NCI-H1092 (cell line): ENCODE results near the gene SMYD4.
A peak's percentile ranks its signal among the peaks of the same experiment; 100 is the strongest.
"Not testable (repeated sequence)": the region's sequence is repeated elsewhere in the genome, so short reads cannot be mapped to it uniquely, and the experiment has no call there.

Experiments used
- DNase-seq: peaks from one replicate; lab custom pipeline; 2025; lab: John Stamatoyannopoulos, UW

SMYD4 gene, protein sequence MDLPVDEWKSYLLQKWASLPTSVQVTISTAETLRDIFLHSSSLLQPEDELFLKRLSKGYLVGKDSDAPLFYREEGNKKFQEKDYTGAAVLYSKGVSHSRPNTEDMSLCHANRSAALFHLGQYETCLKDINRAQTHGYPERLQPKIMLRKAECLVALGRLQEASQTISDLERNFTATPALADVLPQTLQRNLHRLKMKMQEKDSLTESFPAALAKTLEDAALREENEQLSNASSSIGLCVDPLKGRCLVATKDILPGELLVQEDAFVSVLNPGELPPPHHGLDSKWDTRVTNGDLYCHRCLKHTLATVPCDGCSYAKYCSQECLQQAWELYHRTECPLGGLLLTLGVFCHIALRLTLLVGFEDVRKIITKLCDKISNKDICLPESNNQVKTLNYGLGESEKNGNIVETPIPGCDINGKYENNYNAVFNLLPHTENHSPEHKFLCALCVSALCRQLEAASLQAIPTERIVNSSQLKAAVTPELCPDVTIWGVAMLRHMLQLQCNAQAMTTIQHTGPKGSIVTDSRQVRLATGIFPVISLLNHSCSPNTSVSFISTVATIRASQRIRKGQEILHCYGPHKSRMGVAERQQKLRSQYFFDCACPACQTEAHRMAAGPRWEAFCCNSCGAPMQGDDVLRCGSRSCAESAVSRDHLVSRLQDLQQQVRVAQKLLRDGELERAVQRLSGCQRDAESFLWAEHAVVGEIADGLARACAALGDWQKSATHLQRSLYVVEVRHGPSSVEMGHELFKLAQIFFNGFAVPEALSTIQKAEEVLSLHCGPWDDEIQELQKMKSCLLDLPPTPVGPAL

GRCh38 chr17:1829592-1830257 lies at the start of gene SMYD4, which contains the start of gene RPA1:
Gene SMYD4, minus strand, starts transcription at chr17:1829902. Its CDS starts 1,908 bp downstream, at chr17:1827994.
Gene RPA1, plus strand, starts transcription at chr17:1830005. Its CDS starts 89 bp downstream, at chr17:1830094.
- DNase-seq, result peak; percentile 51

- DNase-seq, result no peak
These were observed 48.9 kb upstream of the SMYD4 start for GRCh38 chr17:1878419-1879121.

GRCh38 chr17:1875597-1875996 lies 45.9 kb upstream of the SMYD4 start:
- no peak for DNase-seq

DNA sequence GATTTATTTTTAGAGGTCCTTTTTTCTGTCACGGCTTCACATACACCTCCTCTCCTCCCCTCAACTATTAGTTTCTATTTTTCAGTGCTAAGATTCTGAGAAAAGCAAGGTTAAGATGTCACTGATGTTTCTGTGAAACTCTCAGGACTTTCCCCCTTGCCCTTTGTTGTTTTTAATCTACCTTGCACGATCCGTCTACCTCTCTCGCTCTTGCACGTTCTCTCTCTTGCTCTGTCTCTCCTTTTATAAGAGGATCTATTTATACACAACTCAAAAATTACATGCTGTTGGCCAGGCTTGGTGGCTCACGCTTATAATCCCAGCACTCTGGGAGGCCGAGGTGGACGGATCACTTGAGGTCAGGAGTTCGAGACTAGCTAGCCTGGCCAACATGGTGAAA lies 43.7 kb upstream of the SMYD4 start:
- DNase-seq, result no peak

DNA sequence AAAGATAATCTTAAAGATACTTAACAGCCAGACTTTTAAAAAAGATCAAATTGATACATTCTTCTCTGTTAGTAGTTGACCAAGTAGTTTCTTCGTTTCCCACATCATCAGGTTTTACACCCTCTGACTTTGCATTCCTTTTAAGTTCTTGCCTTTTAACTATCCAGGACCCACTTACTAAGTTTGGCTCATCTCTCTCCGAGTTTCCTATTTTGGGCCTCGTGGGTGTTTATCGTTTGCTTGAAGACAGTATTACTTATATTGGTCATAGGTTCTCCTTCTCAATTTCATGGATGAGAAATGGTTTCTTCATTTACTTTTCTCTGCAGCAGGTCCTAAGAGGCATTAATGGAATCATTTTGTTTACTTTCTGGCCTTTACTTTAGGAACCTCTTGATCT lies 43.3 kb upstream of the SMYD4 start:
- no peak for DNase-seq

GRCh38 chr17:1872254-1872653 lies 42.6 kb upstream of the SMYD4 start:
- no peak for DNase-seq

DNA sequence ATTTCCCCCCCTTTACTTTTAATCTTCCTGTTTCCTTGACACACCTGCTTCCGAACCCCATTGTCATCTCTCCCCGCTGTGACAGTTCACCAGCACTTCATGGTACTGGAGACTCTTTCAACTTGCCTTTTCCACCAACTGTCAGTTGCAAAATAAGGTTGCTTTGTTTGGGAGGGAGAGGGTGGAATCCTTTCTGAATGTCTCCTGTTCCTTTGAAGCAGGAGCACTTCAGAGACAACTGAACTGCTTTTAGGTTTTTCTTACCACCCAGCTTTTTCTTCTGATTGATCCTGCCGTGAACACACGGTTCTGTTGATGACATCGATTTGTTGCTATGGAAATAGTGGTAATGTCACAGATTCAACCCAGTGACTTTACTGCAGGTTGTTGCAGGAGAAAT lies 42.1 kb upstream of the SMYD4 start:
- DNase-seq, result no peak

- DNase-seq, result no peak
These were observed 40.9 kb upstream of the SMYD4 start for GRCh38 chr17:1870592-1870991.

DNA sequence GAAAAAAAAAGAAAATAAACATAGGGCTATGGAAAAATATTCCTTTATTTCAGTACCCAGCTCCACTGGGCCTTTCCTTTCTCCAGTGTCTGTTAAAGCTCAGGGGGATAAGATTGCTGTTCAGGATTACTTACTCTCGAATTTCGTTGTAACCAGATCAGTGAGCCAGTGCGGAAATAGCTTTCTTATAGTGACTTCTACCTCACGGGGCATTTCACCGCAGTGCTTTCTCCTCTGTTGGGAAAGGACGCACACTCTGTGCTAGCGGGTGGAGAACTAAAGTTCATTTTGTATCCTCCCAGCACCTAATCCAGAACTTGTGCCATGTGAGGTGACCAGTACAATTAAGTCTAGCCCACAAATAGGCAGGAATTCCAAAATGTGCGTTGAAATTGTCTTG lies 38.4 kb upstream of the SMYD4 start:
- no peak for DNase-seq

GRCh38 chr17:1867307-1867706 lies 37.6 kb upstream of the SMYD4 start:
- DNase-seq, result no peak

DNA sequence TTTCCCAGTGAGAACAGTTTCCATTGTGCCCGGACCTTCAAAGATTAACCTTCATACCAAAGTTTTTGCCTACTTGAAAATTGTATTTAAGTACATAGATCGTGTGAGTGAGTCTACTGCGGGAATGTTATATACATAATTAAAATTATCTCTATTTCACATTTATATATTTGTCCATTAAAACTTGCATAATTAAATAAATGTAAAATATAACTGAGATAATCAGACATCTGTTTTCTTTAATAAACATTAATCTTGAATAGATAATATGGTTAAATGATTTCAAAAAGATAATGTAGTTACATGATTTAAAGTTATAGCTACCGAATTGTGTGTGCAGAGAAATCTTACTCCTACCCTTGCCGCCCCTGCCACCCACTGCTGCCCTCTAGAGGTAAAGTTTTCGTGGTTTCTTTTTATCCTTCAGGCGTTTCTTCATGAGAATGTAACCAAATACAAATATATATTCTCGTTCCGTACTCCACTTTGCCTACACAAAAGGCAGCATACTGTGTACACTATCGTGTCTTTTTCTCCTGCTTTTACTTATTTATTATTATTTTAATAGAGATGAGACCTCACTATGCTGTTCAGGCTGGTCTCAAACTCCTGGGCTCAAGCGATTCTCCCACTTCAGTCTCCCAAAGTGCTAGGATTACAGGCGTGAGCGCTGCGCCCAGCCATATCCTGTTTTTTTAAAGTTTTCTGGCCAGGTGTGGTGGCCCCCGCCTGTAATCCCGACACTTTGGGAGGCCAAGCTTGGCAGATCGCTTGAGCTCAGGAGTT lies 35.7 kb upstream of the SMYD4 start:
- no peak for DNase-seq

DNA sequence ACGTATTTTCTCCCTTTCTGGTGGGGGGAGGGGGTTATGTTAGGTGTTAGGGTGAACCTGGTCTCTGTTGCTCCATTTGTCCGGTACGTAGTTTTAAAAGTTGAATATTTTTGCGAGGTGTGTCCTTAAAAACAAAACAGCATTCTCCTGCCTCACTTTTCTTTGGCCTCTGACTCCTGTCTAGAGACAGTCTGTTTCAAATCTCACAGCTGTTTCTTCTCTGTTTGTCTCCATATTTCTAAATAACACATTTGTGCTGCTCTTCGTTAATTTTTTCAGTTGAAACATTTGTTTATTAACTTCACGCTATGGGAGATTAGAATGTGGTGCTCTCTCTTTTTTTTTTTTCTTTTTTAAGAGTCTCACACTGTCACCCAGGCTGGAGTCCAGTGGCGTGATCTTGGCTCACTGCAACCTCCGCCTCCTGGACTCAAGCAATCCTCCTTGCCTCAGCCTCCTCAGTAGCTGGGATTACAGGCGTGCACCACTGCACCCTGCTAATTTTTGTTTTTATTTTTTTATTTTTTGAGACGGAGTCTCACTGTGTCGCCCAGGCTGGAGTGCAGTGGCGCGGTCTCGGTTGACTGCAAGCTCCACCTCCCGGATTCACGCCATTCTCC lies 31.8 kb upstream of the SMYD4 start:
- DNase-seq, result no peak

DNA sequence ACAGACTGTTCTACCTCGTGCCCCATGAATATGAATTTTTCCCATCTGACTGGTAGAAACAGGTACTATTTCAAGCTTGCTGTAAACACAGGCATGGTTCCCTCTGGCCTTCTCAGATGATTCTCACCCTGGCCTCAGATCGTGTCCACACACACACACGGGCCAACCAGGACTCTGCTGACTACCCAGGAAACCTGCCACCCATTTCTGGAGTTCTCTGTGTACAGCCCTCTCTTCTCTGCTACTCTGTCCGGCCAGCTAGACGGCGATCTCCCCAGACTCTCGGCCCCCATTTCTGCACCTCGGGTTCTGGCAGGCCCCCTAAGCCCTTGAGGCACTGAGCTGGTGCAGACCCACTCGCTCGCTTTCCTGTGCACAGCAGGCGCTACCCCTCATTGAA lies 31.3 kb upstream of the SMYD4 start:
- no peak for DNase-seq

DNA sequence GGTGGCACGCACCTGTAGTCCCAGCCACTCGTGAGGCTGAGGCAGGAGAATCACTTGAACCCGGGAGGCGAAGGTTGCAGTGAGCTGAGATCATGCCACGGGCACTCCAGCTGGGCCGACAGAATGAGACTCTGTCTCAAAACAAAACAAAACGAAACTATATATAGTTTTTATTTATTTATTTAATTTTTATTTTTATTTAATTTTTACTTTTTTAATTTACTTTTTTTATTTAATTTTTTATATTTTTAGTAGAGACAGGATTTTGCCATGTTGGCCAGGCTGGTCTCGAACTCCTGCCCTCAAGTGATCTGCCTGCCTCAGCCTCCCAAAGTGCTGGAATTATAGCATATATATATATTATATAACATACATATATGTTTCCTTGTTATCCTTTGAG lies 26.8 kb upstream of the SMYD4 start:
- not testable (repeated sequence) for DNase-seq

DNA sequence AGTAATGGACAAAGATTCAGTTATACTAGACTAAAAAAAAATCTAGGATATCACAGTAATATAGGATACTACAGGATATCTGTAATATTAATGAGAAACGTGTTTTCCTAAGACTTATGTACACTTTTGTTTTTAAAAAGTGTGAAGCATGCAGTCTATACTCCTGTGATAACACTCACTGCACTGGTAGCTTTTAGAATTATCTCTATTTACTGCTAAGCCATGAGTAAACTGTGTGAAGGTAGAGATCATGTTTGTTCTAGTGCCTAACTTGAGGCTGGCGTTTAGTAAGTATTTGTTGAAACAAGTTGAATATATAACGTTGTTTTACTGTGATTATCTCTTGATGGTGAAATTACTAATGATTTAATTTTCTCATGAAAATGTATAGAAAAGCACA lies 24.0 kb upstream of the SMYD4 start:
- no peak for DNase-seq

GRCh38 chr17:1852327-1852726 lies 22.6 kb upstream of the SMYD4 start:
- DNase-seq, result no peak

DNA sequence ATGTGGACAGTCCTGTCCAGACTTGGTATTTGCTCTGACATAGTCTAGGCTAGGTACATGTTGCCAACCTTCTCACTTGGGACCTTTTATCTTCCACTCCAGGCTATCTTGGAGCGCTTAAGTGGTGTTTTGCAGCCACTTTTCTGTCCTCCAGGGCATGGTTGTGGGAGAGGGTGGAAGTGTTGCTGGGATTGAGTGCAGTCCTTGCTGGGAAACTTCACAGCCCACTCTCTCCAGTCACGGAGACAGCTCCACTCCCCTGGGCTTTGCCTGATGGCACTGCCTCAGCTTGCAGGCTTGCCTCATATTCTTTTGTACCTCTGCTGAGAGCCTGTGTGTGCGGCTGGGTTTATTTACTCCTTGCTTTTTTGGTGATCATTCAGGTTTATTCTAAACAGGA lies 17.5 kb upstream of the SMYD4 start:
- DNase-seq, result no peak

DNA sequence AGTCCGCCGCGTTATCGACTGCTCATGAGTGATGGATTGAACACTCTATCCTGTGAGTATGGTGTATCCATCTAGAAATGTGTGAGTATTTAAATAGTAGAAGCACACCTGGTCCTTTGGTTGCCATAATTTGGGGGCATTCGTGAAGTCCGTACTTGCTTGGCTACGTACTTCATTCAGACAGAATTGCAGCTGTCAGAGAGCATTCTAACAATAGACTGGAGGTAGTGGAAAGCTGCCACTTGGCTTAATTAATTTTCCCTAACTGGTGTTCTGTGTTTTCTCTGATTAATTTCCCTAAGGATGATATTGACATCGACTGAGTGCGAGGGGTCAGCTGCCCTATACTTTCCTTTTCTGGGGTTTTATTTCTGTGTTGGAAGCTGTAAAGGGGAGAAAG lies 14.2 kb upstream of the SMYD4 start:
- DNase-seq, result no peak

- no peak for DNase-seq
These were observed 9.8 kb upstream of the SMYD4 start for GRCh38 chr17:1839516-1839915.

DNA sequence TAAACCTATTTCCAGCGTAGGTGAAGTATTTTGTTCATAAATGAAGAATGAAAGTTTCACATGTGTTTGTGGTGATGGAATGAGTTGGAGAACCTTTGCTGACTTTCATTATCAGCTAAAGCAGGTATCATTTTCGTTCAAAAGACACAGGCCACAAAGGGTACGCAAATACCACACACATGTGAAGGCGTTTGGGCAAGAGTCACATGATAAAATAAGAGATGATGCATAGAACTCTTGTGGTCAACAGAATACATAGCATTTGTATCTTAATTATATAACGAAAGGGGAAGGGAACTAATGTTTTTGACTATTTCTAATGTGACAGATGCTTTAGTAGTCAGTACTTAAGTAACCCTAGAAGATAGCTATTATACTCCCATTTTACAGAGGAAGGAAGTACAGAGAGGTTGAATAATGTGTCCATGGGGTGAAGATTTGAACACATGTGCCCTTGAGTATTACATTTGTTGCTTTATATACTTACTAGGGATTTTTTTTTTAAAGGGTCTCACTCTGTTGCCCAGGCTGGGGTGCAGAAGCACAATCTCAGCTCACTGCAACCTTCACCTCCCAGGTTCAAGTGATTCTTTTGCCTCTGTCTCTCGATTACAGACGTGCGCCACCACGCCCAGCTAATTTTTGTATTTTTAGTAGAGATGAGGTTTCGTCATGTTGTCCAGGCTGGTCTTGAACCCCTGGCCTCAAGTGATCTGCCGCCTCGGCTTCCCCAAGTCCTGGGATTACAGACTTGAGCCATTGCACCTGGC lies 4.9 kb upstream of the SMYD4 start:
- no peak for DNase-seq
